Fibroblast of lung (primary cell): ENCODE measurements around the gene PIP4K2A.

Experiments used
- EZH2 ChIP-seq: IDR thresholded peaks from 2 replicates; pipeline ENCODE4 v1.5.1; 2012; ENCODE audit warnings: low read length, control low read depth, mild to moderate bottlenecking; ENCODE audit errors: missing control alignments
- TF ChIP-seq, protein P1 (sequence below), 2 donors: IDR thresholded peaks in 1 of 2; conservative IDR thresholded peaks in 1 of 2; 1 replicate in 1 of 2; 2 replicates in 1 of 2; pipeline ENCODE4 v1.5.1; 2011 to 2012; ENCODE audit warnings: low read length in 2 of 2, control low read depth in 1 of 2, inconsistent platforms in 1 of 2, low read depth in 1 of 2, mild to moderate bottlenecking in 1 of 2

DNA sequence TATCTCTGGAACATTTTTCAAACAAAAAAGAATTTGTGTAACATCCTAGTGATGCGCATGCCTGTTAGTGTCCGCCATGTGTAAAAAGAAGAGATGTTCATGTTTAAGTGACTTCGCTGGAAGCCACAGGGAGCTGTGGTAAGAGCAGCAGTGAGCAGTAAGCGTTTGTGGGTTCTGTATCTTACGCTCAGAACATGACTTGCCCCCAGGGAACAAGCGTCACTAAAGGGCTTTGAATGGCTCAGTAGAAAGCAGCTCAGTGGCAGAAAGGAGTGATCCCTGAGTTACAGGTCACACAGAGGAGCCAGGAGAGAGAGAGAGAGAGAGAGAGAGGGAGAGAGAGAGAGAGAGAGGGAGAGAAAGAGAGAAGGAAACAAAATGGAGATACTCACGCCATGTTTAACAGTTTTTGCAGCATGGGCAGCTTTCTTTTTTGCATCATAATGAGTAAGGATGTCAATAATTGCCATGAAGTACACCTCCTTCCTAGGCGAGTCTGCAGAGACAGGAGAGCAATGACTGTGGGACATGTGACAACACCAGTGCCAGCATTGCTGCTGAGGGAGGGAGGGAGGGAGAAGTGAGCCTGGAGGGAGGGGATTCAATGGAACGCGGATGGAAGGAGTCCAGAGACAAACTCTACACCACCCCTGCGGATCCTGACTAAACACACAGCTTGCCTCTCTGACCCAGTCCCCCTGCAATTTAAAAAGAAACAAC, 174.6 kb downstream of the PIP4K2A start:
- TF ChIP-seq, protein P1, sequence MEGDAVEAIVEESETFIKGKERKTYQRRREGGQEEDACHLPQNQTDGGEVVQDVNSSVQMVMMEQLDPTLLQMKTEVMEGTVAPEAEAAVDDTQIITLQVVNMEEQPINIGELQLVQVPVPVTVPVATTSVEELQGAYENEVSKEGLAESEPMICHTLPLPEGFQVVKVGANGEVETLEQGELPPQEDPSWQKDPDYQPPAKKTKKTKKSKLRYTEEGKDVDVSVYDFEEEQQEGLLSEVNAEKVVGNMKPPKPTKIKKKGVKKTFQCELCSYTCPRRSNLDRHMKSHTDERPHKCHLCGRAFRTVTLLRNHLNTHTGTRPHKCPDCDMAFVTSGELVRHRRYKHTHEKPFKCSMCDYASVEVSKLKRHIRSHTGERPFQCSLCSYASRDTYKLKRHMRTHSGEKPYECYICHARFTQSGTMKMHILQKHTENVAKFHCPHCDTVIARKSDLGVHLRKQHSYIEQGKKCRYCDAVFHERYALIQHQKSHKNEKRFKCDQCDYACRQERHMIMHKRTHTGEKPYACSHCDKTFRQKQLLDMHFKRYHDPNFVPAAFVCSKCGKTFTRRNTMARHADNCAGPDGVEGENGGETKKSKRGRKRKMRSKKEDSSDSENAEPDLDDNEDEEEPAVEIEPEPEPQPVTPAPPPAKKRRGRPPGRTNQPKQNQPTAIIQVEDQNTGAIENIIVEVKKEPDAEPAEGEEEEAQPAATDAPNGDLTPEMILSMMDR (conservative IDR thresholded peaks at IDR 0.05 in 1 of 2, IDR thresholded peaks at IDR 0.05 in 1 of 2; ENCODE audit: low read depth in 1 of 2, low read length in 2 of 2) = no peak
- TF ChIP-seq EZH2 = no peak
